K562 (cell line): ENCODE measurements around the gene NEDD4L. TPM values are rescaled to one million over a fixed set of nuclear protein-coding genes. Genes with fewer than 3 reads are reported as not detected.

Source experiments
- ATAC-seq: fragments of 200-7000 bp; cut with Tn5 transposase; 3 replicates; pipeline ENCODE4 v1.9.1; 2020; ENCODE audit warnings: moderate library complexity
- BruUV-seq: library from RNA; stranded (reverse); fragments of 400-500 nt; replicated peaks from 2 replicates; lab custom pipeline; 2021; lab: Mats Ljungman, UMichigan
- CTCF ChIA-PET: fragments of 300-600 bp; formaldehyde crosslinking; extraction: SDS; loops from one replicate; lab custom pipeline; 2021; ENCODE audit warnings: low intra/inter-chr PET ratio; lab: Yijun Ruan, JAX
- POLR2A ChIA-PET: fragments of 300-600, 350-650 bp; sonication (Branson Sonifier 250); formaldehyde crosslinking; extraction: SDS; loops from one replicate; lab custom pipeline; 2021; ENCODE audit warnings: antibody characterized with exemption, inconsistent platforms; lab: Yijun Ruan, JAX
- DNase-seq, 4 experiments: peaks; one replicate each; pipeline versions ENCODE4 v3.0.0 to v3.0.0-alpha.2; 2011 to 2018; ENCODE audit warnings: low spot score in 3 of 4, mixed read lengths in 3 of 4; ENCODE audit errors: extremely low read depth in 1 of 4
- FAIRE-seq: peaks from 2 replicates; lab custom pipeline; 2011; peaks lifted over from hg19 to GRCh38; lab: Jason Lieb, UNC
- H2AFZ ChIP-seq: 2 replicates; pipeline ENCODE4 v1.6.0; 2011; ENCODE audit warnings: low read depth, low read length, control low read depth, inconsistent platforms
- H3K27ac ChIP-seq: fragments of 200-600 bp; 3 replicates; pipeline ENCODE4 v1.8.0; 2011; ENCODE audit warnings: low read depth, mild to moderate bottlenecking, control low read depth, inconsistent platforms, low read length, moderate library complexity, mixed read lengths; ENCODE audit errors: extremely low read depth
- H3K27me3 ChIP-seq, 2 experiments: fragments of 300-600 bp in 1 of 2; 2 replicates in 1 of 2; 3 replicates in 1 of 2; pipeline versions ENCODE4 v1.6.0 to v1.8.0; 2011; ENCODE audit warnings: inconsistent platforms in 2 of 2, low read length in 2 of 2, mild to moderate bottlenecking in 1 of 2, mixed read lengths in 1 of 2, moderate library complexity in 1 of 2; ENCODE audit not compliant: control insufficient read depth in 2 of 2, insufficient read depth in 2 of 2
- H3K36me3 ChIP-seq: fragments of 300-600 bp; 3 replicates; pipeline ENCODE4 v1.8.0; 2011; ENCODE audit warnings: mild to moderate bottlenecking, low read length, inconsistent platforms; ENCODE audit not compliant: control insufficient read depth, insufficient read depth
- H3K4me1 ChIP-seq, 2 experiments: fragments of 200-600 bp in 1 of 2; replicated peaks in 1 of 2; 2 replicates in 1 of 2; 3 replicates in 1 of 2; pipeline versions ENCODE4 v1.5.1 to v1.8.0; 2011; ENCODE audit warnings: inconsistent platforms in 2 of 2, low read length in 2 of 2, mild to moderate bottlenecking in 1 of 2, mixed read lengths in 1 of 2, moderate library complexity in 1 of 2; ENCODE audit not compliant: control insufficient read depth in 2 of 2, insufficient read depth in 2 of 2
- H3K4me2 ChIP-seq: 2 replicates; pipeline ENCODE4 v1.6.1; 2011; ENCODE audit warnings: low read length, control low read depth, inconsistent platforms, mixed read lengths; ENCODE audit not compliant: insufficient read depth
- H3K4me3 ChIP-seq: fragments of 200-600 bp; sonication (generic), shearing (Covaris generic); 2 replicates; pipeline ENCODE4 v1.5.1; 2016; ENCODE audit warnings: control low read depth, inconsistent platforms
- H3K79me2 ChIP-seq: fragments of 200-600 bp; 3 replicates; pipeline ENCODE4 v1.8.0; 2011; ENCODE audit warnings: low read length, inconsistent platforms; ENCODE audit not compliant: control insufficient read depth, insufficient read depth
- H3K9ac ChIP-seq, 2 experiments: 2 replicates each; pipeline versions ENCODE4 v1.6.0 to v1.6.1; 2011; ENCODE audit warnings: low read depth in 2 of 2, low read length in 2 of 2, control low read depth in 1 of 2, inconsistent platforms in 1 of 2, mild to moderate bottlenecking in 1 of 2, mixed read lengths in 1 of 2; ENCODE audit not compliant: insufficient read depth in 1 of 2
- H3K9me1 ChIP-seq: one replicate; pipeline ENCODE4 v1.6.0; 2011; ENCODE audit warnings: inconsistent platforms, mild to moderate bottlenecking, low read length, moderate library complexity; ENCODE audit not compliant: control insufficient read depth, insufficient read depth
- H3K9me3 ChIP-seq: replicated peaks from 2 replicates; pipeline ENCODE4 v1.5.1; 2011; ENCODE audit warnings: low read depth, low read length, inconsistent platforms; ENCODE audit not compliant: control insufficient read depth, insufficient read depth
- H4K20me1 ChIP-seq: replicated peaks from 2 replicates; pipeline ENCODE4 v1.6.1; 2011; ENCODE audit warnings: low read length, inconsistent platforms, mixed read lengths; ENCODE audit not compliant: control insufficient read depth, insufficient read depth
- ARID3B ChIP-seq: fragments of 250-450 bp; sonication (Bioruptor Pico); IDR thresholded peaks from 2 replicates; pipeline ENCODE4 v1.4.0; 2020; ENCODE audit warnings: borderline replicate concordance
- HEY1 ChIP-seq: fragments of 250-450 bp; sonication (Bioruptor Pico); IDR thresholded peaks from 2 replicates; pipeline ENCODE4 v1.5.0; 2020; ENCODE audit warnings: mild to moderate bottlenecking, moderate library complexity, borderline replicate concordance
- MBD1 ChIP-seq: fragments of 250-450 bp; sonication (Bioruptor Pico); IDR thresholded peaks from 2 replicates; pipeline ENCODE4 v1.8.0; 2022; ENCODE audit warnings: inconsistent platforms
- MBD2 ChIP-seq: sonication (generic); IDR thresholded peaks from 2 replicates; pipeline ENCODE4 v1.6.1; 2016; ENCODE audit warnings: low read depth, borderline replicate concordance
- MLX ChIP-seq, 2 experiments: fragments of 450-650 bp in 1 of 2; sonication (generic) in 1 of 2; formaldehyde crosslinking; conservative IDR thresholded peaks; 2 replicates each; pipeline versions ENCODE4 v1.4.0 to v1.8.1; 2020 to 2022; ENCODE audit warnings: mild to moderate bottlenecking in 1 of 2, missing genetic modification reagents in 1 of 2
- MYBL2 ChIP-seq, 2 experiments: fragments of 450-650 bp in 1 of 2; sonication (generic) in 1 of 2; formaldehyde crosslinking in 1 of 2; IDR thresholded peaks; 2 replicates each; pipeline versions ENCODE4 v1.6.1 to v1.8.1; 2017 to 2022; ENCODE audit warnings: borderline replicate concordance in 1 of 2, inconsistent platforms in 1 of 2, low read depth in 1 of 2, mild to moderate bottlenecking in 1 of 2, missing genetic modification reagents in 1 of 2, moderate library complexity in 1 of 2
- NFE2L1 ChIP-seq: fragments of 450-650 bp; IDR thresholded peaks from 2 replicates; pipeline ENCODE4 v1.6.1; 2016; ENCODE audit warnings: missing genetic modification characterization, low read depth, mild to moderate bottlenecking, missing compliant biosample characterization, moderate library complexity, borderline replicate concordance
- NR2C2 ChIP-seq, 2 experiments: fragments of 200-800 bp in 1 of 2; sonication (Bioruptor generic) in 1 of 2; sonication (generic) in 1 of 2; formaldehyde crosslinking in 1 of 2; IDR thresholded peaks; 2 replicates each; pipeline versions ENCODE4 v1.6.1 to v1.8.0; 2016 to 2022; ENCODE audit warnings: mild to moderate bottlenecking in 1 of 2, missing compliant biosample characterization in 1 of 2, missing genetic modification characterization in 1 of 2, missing genetic modification reagents in 1 of 2
- PHB2 ChIP-seq: fragments of 450-650 bp; IDR thresholded peaks from 2 replicates; pipeline ENCODE4 v1.6.1; 2017; ENCODE audit warnings: low read depth
- POLR2AphosphoS2 ChIP-seq: IDR thresholded peaks from 2 replicates; pipeline ENCODE4 v1.6.1; 2012; ENCODE audit warnings: low read length, improper control_type of control experiment
- SIN3B ChIP-seq: fragments of 450-650 bp; IDR thresholded peaks from 2 replicates; pipeline ENCODE4 v1.6.1; 2017; ENCODE audit warnings: low read depth, mild to moderate bottlenecking, moderate library complexity
- SMAD1 ChIP-seq: fragments of 150-350 bp; IDR thresholded peaks from 2 replicates; pipeline ENCODE4 v1.6.1; 2014; ENCODE audit warnings: low read length, low read depth; ENCODE audit not compliant: partially characterized antibody
- ZKSCAN8 ChIP-seq: fragments of 200-800 bp; sonication (Bioruptor generic); IDR thresholded peaks from 2 replicates; pipeline ENCODE4 v1.6.1; 2016; ENCODE audit warnings: missing genetic modification characterization, missing compliant biosample characterization
- ZNF134 ChIP-seq: fragments of 250-450 bp; sonication (Bioruptor Pico); conservative IDR thresholded peaks from 2 replicates; pipeline ENCODE4 v1.4.0; 2020
- ZNF311 ChIP-seq: fragments of 250-450 bp; sonication (Bioruptor Pico); IDR thresholded peaks from 2 replicates; pipeline ENCODE4 v1.4.0; 2020; ENCODE audit warnings: mild to moderate bottlenecking, moderate library complexity
- WGBS: fragments of 100-300 bp; shearing (Covaris generic); methylation state at CpG from one replicate; pipeline ENCODE4 v1.1.6; 2016; ENCODE audit warnings: low coverage, mixed read lengths; ENCODE audit not compliant: insufficient coverage; ENCODE audit errors: missing lambda C conversion rate; 5-methylcytosine and 5-hydroxymethylcytosine counted together
- in situ Hi-C: fragments of 300-500 bp; cut with MboI; formaldehyde crosslinking; loops from 4 replicates; pipeline ENCODE4 v1.15.0; 2018; ENCODE audit warnings: inconsistent platforms, mixed read lengths
- intact Hi-C: fragments of 100-400 bp; cut with micrococcal nuclease; formaldehyde crosslinking; loops from 2 replicates; pipeline ENCODE4 v1.14.2; 2022
- polyA plus RNA-seq, 8 experiments: library from polyadenylated mRNA; depleted of rRNA in 4 of 8; stranded (reverse) in 5 of 8; unstranded in 3 of 8; fragments of >200 nt; fragmentation: Nextera tagmentation in 2 of 8; fragmentation: Illumina TruSeq in 1 of 8; extraction: Ambion mirVana in 2 of 8; extraction: Trizol in 1 of 8; gene quantifications; 2 replicates each; pipeline versions ENCODE4 v1.2.1 to v1.2.3, GENCODE V29; 2011 to 2014; ENCODE audit warnings: inconsistent platforms in 1 of 8, missing spikeins in 1 of 8
- total RNA-seq, 7 experiments: library from RNA; depleted of rRNA in 6 of 7; stranded (reverse); fragments of >200 nt in 6 of 7; fragmentation: Illumina TruSeq in 2 of 7; extraction: Trizol in 2 of 7; gene quantifications; 2 replicates each; pipeline versions ENCODE4 v1.2.1 to v1.2.3, GENCODE V29; 2011 to 2021; ENCODE audit warnings: low replicate concordance in 1 of 7

Gene NEDD4L
- total and polyA plus RNA-seq, 9 of the 15 experiments (the other 6 are each of a cell fraction or from before 2014, with no cell fraction given) = 8.1 to 33.4 (median 19.9) TPM

GRCh38 chr18:58322464-58322863 is 278.4 kb downstream of the NEDD4L start (continued):
- no peak for TF ChIP-seq MBD1
- TF ChIP-seq NFE2L1 = no peak

- Histone ChIP-seq H3K9me3 (no peaks in the 10 kb centered on the region), H3K9me1 (no peaks in the 10 kb centered on the region), H4K20me1 (no peaks in the 10 kb centered on the region; the same call in 1 of the 2 replicates), H2AFZ (no peak overlapping the region), H3K36me3 (peaks cover 5% of the 10 kb centered on the region; the same call in 1 of the 3 replicates), H3K79me2 (no peaks in the 10 kb centered on the region), H3K9ac (no peak overlapping the region), H3K4me2 (no peak overlapping the region), H3K27me3 (no peaks in the 10 kb centered on the region), H3K4me1 (no peaks in the 10 kb centered on the region; a peak in 3 of 5 replicates), H3K27ac (no peak overlapping the region), H3K4me3 (no peak overlapping the region)
- ChIA-PET POLR2A (no interaction called here), CTCF (no interaction called here)
- DNase-seq = no peak
- in situ Hi-C loops (loop anchor here (10.0 kb wide), 1 partner anchor 129 kb away; no protein-coding TSS in a partner anchor), intact Hi-C loops (loop anchor here (5.0 kb wide), 1 partner anchor 277 kb away; no protein-coding TSS in a partner anchor)
- ATAC-seq = no peak
- no peak for FAIRE-seq
- WGBS = 80% methylated on average over 13 of the region's 15 CpGs
- no TSS peak for BruUV-seq
- no peak for TF ChIP-seq MYBL2 (IDR thresholded peaks at IDR 0.05; ENCODE audit: low read depth)
- no peak for TF ChIP-seq MYBL2 (CRISPR knock-in tag; IDR thresholded peaks at IDR 0.05; ENCODE audit: borderline replicate concordance)
- no peak for TF ChIP-seq PHB2
- TF ChIP-seq ZNF311 = no peak
- no peak for TF ChIP-seq NR2C2 (CRISPR knock-in tag; IDR thresholded peaks at IDR 0.05)
- TF ChIP-seq NR2C2 (tag; IDR thresholded peaks at IDR 0.05) = no peak
- no peak for TF ChIP-seq SIN3B
- TF ChIP-seq ZNF134 = no peak
- TF ChIP-seq POLR2AphosphoS2 = no peak
- TF ChIP-seq MBD2 = no peak
- no peak for TF ChIP-seq ZKSCAN8 (CRISPR knock-in tag)
- TF ChIP-seq HEY1 (CRISPR knock-in tag) = no peak
- no peak for TF ChIP-seq ARID3B (CRISPR knock-in tag)
- TF ChIP-seq SMAD1 = no peak
- no peak for TF ChIP-seq MLX (CRISPR knock-in tag; conservative IDR thresholded peaks at IDR 0.05)
Measured at GRCh38 chr18:58323866-58324762, 280.1 kb downstream of the NEDD4L start.
